ENCODE results near the gene TRIM67. TPM values are rescaled to one million over a fixed set of nuclear protein-coding genes. Genes with fewer than 3 reads are reported as not detected.

TRIM67 gene
- total RNA-seq, 1 donor from 2014 or later: not detected

- intact Hi-C loops (cut with micrococcal nuclease): no loop called here
Measured at GRCh38 chr1:231183639-231184590, 22.1 kb downstream of the TRIM67 start.

DNA sequence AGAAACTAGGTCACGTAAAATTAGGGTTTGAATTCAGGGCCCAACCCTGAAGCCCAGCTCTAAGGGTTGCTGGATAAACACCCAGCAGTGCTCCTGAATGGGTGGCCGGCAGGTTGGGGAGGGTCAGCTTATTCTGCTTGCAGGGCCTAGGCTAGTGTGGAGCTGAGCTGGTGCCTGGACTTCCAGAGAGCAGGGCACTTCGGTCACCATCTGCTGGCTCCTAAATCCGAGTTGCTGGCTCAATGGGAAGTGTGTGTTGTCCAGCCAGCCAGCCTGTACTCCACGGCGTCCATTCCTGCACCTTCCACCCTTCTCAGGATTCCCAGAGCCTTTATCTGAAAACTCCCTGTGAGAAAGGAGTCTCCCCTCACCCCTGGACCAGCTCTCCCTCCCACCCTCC, 23.0 kb downstream of the TRIM67 start:
- intact Hi-C loops (cut with micrococcal nuclease): no loop called here

DNA sequence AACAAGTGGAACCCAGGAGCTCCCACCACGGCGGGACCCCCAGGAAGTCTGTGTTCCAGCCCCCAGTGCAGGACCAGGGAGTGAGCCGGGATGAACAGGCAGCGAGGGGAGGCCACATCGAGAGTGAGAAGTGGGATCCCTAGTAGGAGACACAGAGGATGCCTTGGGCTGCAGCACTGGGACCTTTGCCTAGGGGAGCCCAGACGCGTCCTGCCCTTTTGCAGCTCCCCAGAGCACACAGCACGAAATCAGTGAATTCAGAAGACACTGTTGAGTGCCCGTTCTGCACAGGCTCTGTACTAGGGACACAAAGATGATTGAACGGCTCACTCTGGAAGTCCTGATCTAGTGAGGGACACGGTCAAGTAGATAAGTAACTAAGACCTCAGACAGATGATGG, 23.5 kb downstream of the TRIM67 start:
- intact Hi-C loops (cut with micrococcal nuclease): no loop called here

- intact Hi-C loops (cut with micrococcal nuclease): no loop called here
Measured at GRCh38 chr1:231186356-231187115, 24.7 kb downstream of the TRIM67 start.

- intact Hi-C loops (cut with micrococcal nuclease): no loop called here
Measured at GRCh38 chr1:231187571-231187970, 25.7 kb downstream of the TRIM67 start.

DNA sequence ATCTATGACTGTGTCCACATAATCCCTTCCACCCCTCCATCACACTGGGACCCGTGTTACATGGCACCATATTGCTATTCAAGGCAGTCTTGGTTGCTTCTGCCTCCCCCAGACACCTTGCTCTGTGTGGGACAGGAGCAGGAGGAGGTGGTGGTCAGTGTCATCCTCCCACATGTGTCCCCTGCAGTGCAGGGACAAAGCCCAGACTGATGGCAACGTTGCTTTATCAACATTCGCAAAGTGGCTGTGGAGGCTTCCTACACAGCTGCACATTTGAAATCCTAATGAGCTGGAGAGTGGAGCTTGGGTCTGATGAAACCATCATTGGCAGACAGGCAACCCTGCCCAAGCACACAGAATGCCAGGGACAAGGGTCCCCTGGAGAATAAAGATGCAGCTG, 26.2 kb downstream of the TRIM67 start:
- intact Hi-C loops (cut with micrococcal nuclease): no loop called here

DNA sequence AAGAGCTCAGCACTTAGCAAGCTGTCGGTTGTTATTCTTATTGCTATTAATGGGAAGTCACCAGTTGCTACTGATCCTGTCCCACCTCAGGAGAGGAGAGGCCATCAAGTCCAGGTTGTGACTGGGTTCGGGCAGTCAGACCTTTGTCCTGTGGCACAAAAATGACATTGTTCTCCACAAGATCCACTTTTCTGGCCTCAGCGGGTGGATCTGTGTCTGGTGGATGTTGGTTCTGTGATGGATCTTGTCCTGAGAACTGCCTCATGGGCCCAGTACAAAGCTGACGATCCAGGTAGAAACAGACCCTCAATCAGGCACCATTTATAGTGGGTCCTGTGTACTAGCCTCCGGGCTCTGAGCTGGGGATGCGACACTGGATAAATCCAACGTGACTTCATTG, 26.9 kb downstream of the TRIM67 start:
- intact Hi-C loops (cut with micrococcal nuclease): no loop called here

DNA sequence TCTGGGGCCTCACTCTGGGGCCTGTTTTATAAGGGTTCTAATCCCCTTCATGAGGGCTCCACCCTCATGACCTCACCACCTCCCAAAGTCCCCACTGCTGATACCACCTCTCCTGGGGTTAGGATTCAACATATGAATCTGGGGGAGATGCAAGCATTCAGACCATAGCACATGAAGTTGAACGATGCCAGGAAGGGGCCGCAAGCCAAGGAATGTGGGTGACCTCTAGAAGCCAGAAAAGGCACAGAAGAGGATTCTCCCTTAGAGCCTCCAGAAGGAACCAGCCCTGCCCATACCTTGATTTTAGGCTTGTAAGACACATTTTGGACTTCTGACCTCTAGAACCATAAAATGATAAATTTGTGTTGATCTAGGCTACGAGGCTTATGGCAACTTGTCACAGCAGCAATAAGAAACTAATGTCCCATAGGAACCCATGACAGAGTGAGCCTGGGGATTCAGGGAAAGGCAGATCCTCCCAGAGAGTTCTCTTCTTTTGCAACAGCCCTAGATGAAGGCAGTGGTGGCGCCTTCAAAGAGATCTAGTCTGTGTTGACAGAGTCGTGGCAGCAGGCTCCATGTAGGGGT, 27.9 kb downstream of the TRIM67 start:
- intact Hi-C loops (cut with micrococcal nuclease): no loop called here

GRCh38 chr1:231190456-231190855, 28.6 kb downstream of the TRIM67 start:
- intact Hi-C loops (cut with micrococcal nuclease): no loop called here

GRCh38 chr1:231192620-231193163, 30.8 kb downstream of the TRIM67 start:
- intact Hi-C loops (cut with micrococcal nuclease): no loop called here

- intact Hi-C loops (cut with micrococcal nuclease): no loop called here
Measured at GRCh38 chr1:231193710-231194340, 32.0 kb downstream of the TRIM67 start.

DNA sequence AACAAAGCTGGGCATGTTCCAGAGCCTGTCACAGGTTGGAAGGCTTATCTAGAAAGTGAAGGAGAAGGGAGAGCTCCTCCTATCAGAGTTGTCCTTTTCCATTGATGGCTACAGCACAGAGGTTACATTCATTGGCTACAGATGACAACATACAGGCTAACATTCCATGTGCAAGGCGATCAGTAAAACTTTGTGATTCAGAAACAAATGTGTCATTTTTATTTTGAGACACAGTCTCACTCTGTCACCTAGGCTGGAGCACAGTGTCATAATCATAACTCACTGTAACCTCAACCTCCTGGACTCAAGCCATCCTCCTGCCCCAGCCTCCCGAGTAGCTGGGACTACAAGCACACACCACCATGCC, 32.6 kb downstream of the TRIM67 start:
- intact Hi-C loops (cut with micrococcal nuclease): no loop called here

GRCh38 chr1:231194843-231195516, 33.1 kb downstream of the TRIM67 start:
- intact Hi-C loops (cut with micrococcal nuclease): no loop called here

- intact Hi-C loops (cut with micrococcal nuclease): no loop called here
Measured at GRCh38 chr1:231196307-231196706, 34.4 kb downstream of the TRIM67 start.

DNA sequence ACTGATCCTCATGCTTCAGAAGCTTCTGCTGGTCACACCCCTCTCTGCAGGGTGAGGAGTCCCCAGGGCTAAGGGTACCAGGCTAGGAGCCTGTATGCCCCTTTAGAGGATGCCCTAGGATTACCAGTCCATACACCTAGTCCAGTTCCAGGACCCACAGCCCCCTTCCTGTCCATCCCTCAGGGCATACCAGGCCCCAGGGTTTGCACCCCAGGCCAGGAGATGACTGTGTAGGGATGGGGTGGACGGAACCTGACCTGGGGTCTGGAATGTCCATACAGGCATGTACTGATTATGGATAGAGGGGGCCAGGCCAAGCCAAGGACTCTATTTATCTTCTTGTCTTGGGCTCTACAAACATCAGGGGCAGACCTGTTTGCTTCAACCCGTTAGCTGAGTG, 34.9 kb downstream of the TRIM67 start:
- intact Hi-C loops (cut with micrococcal nuclease): no loop called here

GRCh38 chr1:231199868-231200267, 38.0 kb downstream of the TRIM67 start:
- intact Hi-C loops (cut with micrococcal nuclease): no loop called here

DNA sequence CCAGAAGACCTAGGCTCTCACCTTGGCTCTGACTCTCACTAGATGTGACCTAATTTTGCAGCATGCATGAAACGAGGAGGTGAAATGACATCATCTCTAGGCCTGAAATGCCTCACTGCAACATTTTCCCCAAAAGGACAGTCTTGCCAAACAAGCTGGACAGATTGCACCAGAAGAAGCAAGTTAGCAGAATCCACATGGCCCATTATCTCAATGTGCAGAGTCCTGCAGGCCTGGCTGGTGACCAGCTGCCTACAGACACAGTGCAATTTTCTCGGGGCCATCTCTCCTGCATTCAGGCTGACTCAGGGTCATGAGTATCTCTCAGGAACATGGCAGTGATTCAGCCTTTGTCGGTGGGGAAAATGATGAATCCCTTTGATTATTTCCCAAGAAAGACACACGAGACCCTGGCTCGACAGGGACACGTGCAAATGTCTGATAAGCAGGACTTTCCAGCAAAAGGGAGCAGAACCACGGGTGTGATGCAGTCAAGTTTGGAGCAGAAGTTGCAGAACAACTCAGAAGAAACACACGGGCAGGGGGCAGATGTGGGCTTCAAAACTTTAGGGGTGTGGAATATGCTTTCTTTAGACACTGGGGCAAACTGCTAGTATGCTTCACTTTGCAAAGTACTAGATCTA, 38.7 kb downstream of the TRIM67 start:
- intact Hi-C loops (cut with micrococcal nuclease): no loop called here

GRCh38 chr1:231201375-231201978, 39.6 kb downstream of the TRIM67 start:
- intact Hi-C loops (cut with micrococcal nuclease): no loop called here

- intact Hi-C loops (cut with micrococcal nuclease): no loop called here
Measured at GRCh38 chr1:231201979-231202633, 40.2 kb downstream of the TRIM67 start.

Measured in T-helper 1 cell treated with Interleukin-12 subunit alpha and Interleukin-12 subunit beta and Interleukin-4 antibody, amounts not matched to agents 30 ng/mL and 1 ng/mL, for 36 hours (primary cell).